H1 (cell line): ENCODE data around the gene RNF220. TPM values are rescaled to one million over a fixed set of nuclear protein-coding genes. Genes with fewer than 3 reads are reported as not detected.

Source experiments
- BACH1 ChIP-seq: IDR thresholded peaks from 2 replicates; pipeline ENCODE4 v1.6.1; 2012; ENCODE audit warnings: low read length, improper control_type of control experiment
- HDAC6 ChIP-seq: IDR thresholded peaks from one replicate; pipeline ENCODE4 v1.7.1; 2012; ENCODE audit warnings: low read depth, mild to moderate bottlenecking, inconsistent platforms, low read length, moderate library complexity
- KDM1A ChIP-seq: fragments of 200-600, 300-600 bp; sonication (generic); IDR thresholded peaks from 2 replicates; pipeline ENCODE4 v1.7.1; 2016; ENCODE audit warnings: mild to moderate bottlenecking, low read length, borderline replicate concordance
- POLR2A ChIP-seq, 2 experiments: IDR thresholded peaks; 1 replicate in 1 of 2; 2 replicates in 1 of 2; pipeline ENCODE4 v1.6.1; 2011; ENCODE audit warnings: low read depth in 2 of 2, low read length in 2 of 2, mild to moderate bottlenecking in 2 of 2; ENCODE audit errors: control extremely low read depth in 1 of 2
- SRF ChIP-seq: IDR thresholded peaks from 2 replicates; pipeline ENCODE4 v1.6.1; 2011; ENCODE audit warnings: mild to moderate bottlenecking, low read depth, low read length, moderate library complexity
- ZNF274 ChIP-seq: IDR thresholded peaks from 2 replicates; pipeline ENCODE4 v1.7.0; 2012; ENCODE audit warnings: low read length, borderline replicate concordance; ENCODE audit errors: extremely low read depth
- polyA plus RNA-seq, 7 experiments: library from polyadenylated mRNA; depleted of rRNA in 3 of 7; stranded (reverse) in 5 of 7; unstranded in 2 of 7; fragments of >200 nt in 5 of 7; fragments of 200-250 nt in 2 of 7; gene quantifications; 1 replicate in 5 of 7; 2 replicates in 1 of 7; 4 replicates in 1 of 7; pipeline versions ENCODE4 v1.2.1 to v1.2.3, GENCODE V29; 2011 to 2013; ENCODE audit warnings: missing spikeins in 2 of 7, mixed read lengths in 2 of 7
- total RNA-seq: library from RNA; stranded (reverse); fragmentation: NEBNext Ultra II Directional; extraction: Animal tissue kit (Norgen Biotek cat#: 25700); gene quantifications from 2 replicates; pipeline ENCODE4 v1.2.1, GENCODE V29; 2021

Gene RNF220
- total and polyA plus RNA-seq, 2 of the 8 experiments (the other 6 are each of a cell fraction or from before 2014, with no cell fraction given): 123 to 160 TPM

- no peak for TF ChIP-seq BACH1
- no peak for TF ChIP-seq POLR2A (IDR thresholded peaks at IDR 0.05; ENCODE audit: control extremely low read depth in 1 of 2, low read depth in 2 of 2, low read length in 2 of 2)
- no peak for TF ChIP-seq ZNF274
- TF ChIP-seq SRF: no peak
- no peak for TF ChIP-seq KDM1A
- TF ChIP-seq HDAC6: no peak
Measured at GRCh38 chr1:44603718-44604117, 198.7 kb downstream of the RNF220 start (continued).
